Mucosa of rectum (tissue), 2 donors: ENCODE results near the gene MFSD8.
A peak's percentile ranks its signal among the peaks of the same experiment; 100 is the strongest.
"Not testable (repeated sequence)": the region's sequence is repeated elsewhere in the genome, so short reads cannot be mapped to it uniquely, and the experiment has no call there.

ENCODE experiments used
- H3K27ac ChIP-seq, 2 donors: one replicate each; pipeline ENCODE4 v1.7.0; 2013; ENCODE audit warnings: inconsistent platforms in 2 of 2, low read depth in 2 of 2, low read length in 2 of 2
- H3K27me3 ChIP-seq, 2 donors: one replicate each; pipeline ENCODE4 v1.7.0; 2013; ENCODE audit warnings: low read length in 2 of 2; ENCODE audit not compliant: control insufficient read depth in 2 of 2, insufficient read depth in 2 of 2
- H3K36me3 ChIP-seq, 2 donors: one replicate each; pipeline ENCODE4 v1.7.0; 2013; ENCODE audit warnings: low read length in 2 of 2; ENCODE audit not compliant: control insufficient read depth in 2 of 2, insufficient read depth in 2 of 2
- H3K4me1 ChIP-seq, 2 donors: one replicate each; pipeline ENCODE4 v1.7.0; 2013; ENCODE audit warnings: low read length in 2 of 2, mild to moderate bottlenecking in 1 of 2; ENCODE audit not compliant: control insufficient read depth in 2 of 2, insufficient read depth in 2 of 2
- H3K4me3 ChIP-seq, 2 donors: one replicate each; pipeline ENCODE4 v1.7.0; 2013; ENCODE audit warnings: low read length in 2 of 2
- H3K9ac ChIP-seq, 2 donors: one replicate each; pipeline ENCODE4 v1.7.0; 2013; ENCODE audit warnings: low read length in 2 of 2, low read depth in 1 of 2, mild to moderate bottlenecking in 1 of 2
- H3K9me3 ChIP-seq, 2 donors: one replicate each; pipeline ENCODE4 v1.7.0; 2013; ENCODE audit warnings: low read length in 2 of 2; ENCODE audit not compliant: control insufficient read depth in 2 of 2
- donor health status: healthy.
- donor health status: Normal muscosa, but diverticular disease.

MFSD8 gene, protein sequence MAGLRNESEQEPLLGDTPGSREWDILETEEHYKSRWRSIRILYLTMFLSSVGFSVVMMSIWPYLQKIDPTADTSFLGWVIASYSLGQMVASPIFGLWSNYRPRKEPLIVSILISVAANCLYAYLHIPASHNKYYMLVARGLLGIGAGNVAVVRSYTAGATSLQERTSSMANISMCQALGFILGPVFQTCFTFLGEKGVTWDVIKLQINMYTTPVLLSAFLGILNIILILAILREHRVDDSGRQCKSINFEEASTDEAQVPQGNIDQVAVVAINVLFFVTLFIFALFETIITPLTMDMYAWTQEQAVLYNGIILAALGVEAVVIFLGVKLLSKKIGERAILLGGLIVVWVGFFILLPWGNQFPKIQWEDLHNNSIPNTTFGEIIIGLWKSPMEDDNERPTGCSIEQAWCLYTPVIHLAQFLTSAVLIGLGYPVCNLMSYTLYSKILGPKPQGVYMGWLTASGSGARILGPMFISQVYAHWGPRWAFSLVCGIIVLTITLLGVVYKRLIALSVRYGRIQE

DNA sequence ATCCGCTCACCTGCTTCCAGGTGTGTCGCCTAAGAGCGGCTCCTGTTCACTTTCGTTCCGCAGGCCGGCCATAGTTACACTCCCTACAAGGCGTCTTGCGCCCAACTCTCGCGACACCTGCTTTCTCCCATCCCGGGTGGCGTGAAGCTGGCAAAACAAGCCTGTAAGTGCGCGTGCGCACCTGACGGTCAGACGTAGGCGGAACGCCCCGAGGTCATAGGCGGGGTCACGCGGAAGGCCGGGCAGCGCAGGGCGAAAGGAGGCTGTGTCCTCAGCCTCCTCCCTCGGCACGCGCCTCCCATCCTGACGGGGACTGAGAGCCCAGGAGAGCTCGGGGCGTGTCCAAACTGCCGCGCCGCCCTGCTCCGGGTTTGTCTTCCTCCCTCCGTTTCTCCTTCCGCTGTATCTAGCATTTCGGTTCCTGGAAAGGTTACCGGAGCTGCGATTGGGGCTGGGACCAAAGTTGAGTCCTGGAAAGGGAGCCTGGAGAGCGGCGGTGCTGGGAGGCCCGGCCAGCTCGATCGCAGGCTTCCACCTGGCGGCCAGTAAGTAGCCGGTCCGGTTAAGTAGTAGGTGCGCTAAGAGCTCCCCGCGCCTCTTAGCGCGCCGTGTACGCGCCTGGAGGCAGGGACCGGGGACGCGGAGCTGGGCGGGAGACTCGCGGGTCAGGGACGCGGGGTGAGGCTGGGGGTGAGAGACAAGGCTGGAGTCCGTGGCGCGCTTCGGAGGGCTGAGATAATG, at the start of gene MFSD8, which contains the start of gene ABHD18:
MFSD8 (minus strand) TSS at position 112 of the 741 bp plus-strand sequence; CDS start at position 72, 40 bp downstream.
ABHD18 (plus strand) TSS at position 345 of the 741 bp plus-strand sequence. CDS start 17,550 bp downstream, outside the sequence.
- Histone ChIP-seq H3K4me3 (peak within 1 kb of the TSS; percentile 88 to 97), H3K4me1 (peaks cover 6 to 8% of the 10 kb centered on the region in 2 donors), H3K27ac (peak within 1 kb of the TSS; percentile 99), H3K9ac (peak within 1 kb of the TSS; percentile 97 to 100), H3K27me3 (no peaks in the 10 kb centered on the region), H3K36me3 (peaks cover 0 to 4% of the 10 kb centered on the region in 2 donors), H3K9me3 (no peaks in the 10 kb centered on the region)

DNA sequence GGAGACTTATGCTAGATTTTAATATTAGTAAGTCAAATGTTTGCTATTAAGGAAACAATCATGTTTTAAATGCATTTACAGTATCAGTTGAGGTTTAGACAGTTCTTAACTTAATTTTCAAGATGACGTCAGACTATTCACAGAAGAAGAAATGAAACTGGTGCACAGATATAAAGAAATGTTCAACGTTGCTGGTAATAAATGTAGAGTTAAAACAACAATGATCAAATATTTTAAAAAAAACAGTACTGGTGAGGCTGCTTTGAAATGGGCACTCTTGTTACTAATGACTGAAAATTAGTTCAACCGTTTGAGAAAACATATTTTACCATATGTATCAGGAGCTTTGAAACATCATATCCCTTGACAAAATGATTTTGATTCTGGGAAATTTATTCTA, 44.5 kb upstream of the MFSD8 start:
- no peaks in the 10 kb centered on the region for H3K9me3 ChIP-seq
- H3K36me3 ChIP-seq: peaks cover 3 to 5% of the 10 kb centered on the region in 2 donors
- H3K9ac ChIP-seq: no peak overlapping the region
- H3K27me3 ChIP-seq: no peaks in the 10 kb centered on the region
- no peak overlapping the region for H3K27ac ChIP-seq
- H3K4me3 ChIP-seq: no peak overlapping the region
- H3K4me1 ChIP-seq: no peaks in the 10 kb centered on the region

DNA sequence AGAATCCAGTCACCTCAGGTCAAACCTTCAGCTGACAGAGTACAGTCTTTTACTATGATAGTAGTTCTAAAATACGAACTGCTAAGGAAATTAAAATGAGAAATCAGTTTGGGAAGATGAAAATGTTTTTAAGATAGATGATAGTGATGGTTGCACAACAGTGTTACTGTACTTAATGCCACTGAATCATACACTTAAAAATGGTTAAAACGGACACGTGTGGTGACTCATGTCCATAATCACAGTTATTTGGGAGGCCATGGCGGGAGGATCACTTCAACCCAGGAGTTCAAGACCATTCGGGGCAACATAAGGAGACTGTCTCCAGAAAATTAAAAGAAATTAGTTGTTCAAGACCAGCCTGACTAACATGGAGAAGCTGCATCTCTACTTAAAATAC, 41.6 kb upstream of the MFSD8 start:
- Histone ChIP-seq H3K4me3 (no peak overlapping the region), H3K4me1 (no peaks in the 10 kb centered on the region), H3K36me3 (peaks cover 3 to 5% of the 10 kb centered on the region in 2 donors), H3K27me3 (no peaks in the 10 kb centered on the region), H3K9me3 (no peaks in the 10 kb centered on the region), H3K27ac (no peak overlapping the region), H3K9ac (no peak overlapping the region)

DNA sequence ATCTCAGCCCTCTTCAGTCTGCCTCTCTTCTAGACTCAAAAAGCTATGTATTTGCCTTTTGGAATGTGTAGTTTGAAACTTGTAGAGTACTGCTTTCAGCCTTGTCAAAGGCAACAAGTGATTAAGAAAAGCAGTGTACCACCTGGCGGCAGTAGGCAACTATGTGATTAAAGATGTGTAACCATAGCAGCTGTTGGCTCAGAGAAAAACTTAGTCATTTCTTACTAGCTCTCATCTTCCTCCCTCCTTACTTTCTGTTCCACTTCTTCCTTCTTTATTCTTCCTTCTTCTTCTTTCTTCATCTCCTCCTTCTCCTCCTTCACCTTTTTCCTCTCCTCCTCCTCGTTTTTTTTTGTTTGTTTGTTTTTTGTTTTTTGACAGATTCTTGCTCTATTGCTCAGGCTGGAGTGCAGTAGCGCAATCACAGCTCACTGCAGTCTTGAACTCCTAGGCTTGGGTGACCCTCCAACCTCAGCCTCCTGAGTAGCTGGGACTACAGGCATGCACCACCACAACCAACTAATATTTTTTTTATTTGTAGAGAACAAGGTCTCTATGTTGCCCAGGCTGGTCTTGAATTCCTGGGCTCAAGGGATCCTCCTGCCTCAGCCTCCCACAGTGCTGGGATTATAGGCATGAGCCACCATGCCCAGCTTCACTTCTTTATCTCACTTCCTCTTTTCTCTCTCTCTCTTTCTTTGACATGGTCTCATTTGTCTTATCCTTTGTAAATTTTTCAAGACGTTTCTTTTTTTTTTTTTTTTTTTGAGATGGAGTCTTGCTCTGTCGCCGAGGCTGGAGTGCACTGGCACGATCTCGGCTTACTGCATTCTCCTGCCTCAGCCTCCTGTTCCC, 32.8 kb upstream of the MFSD8 start:
- H3K36me3 ChIP-seq: peaks cover 3 to 6% of the 10 kb centered on the region in 2 donors
- H3K4me1 ChIP-seq: no peaks in the 10 kb centered on the region
- H3K27ac ChIP-seq: no peak overlapping the region
- H3K9ac ChIP-seq: no peak overlapping the region
- H3K9me3 ChIP-seq: no peaks in the 10 kb centered on the region
- no peak overlapping the region for H3K4me3 ChIP-seq
- H3K27me3 ChIP-seq: no peaks in the 10 kb centered on the region

DNA sequence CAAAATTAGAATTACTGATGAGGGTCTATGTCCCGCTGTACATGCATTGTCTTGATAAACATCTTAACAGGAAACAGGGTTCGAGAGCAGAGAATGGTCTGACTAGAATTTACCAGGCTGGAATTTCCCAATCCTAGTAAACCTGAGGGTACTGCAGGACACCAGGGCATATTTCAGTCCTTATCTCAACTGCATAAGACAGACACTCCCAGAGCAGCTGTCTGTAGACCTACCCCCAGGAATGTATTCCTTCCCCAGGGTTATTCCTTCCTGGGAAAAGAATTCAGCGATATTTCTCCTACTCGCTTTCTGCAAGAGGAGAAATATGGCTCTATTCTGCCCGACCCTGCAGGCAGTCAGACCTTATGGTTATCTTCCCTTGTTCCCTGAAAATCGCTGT, 31.5 kb upstream of the MFSD8 start:
- not testable (repeated sequence) for H3K27ac ChIP-seq, H3K9ac ChIP-seq, H3K27me3 ChIP-seq, H3K4me3 ChIP-seq, H3K36me3 ChIP-seq, H3K4me1 ChIP-seq, H3K9me3 ChIP-seq

DNA sequence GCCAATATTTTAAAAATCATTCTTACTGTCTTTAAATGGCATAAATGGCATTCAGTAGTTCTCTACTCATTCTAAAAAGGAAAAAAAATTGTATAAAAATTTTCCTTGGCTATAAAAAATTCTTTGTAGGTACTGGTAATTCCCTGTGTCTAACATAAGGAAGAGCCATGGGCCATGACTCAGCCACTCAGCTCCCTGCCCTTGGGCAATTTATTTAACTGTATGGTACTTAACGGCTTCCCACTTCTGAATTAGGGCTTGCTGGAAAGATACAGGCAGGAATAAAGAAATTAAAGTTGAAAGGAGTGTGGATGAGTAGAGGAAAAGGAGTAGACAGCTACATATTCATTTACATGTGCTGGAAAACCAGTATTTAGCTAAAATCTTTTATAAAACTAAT, 30.8 kb upstream of the MFSD8 start:
- no peaks in the 10 kb centered on the region for H3K27me3 ChIP-seq
- no peaks in the 10 kb centered on the region for H3K4me1 ChIP-seq
- H3K9ac ChIP-seq: no peak overlapping the region
- H3K9me3 ChIP-seq: no peaks in the 10 kb centered on the region
- H3K36me3 ChIP-seq: peaks cover 3 to 10% of the 10 kb centered on the region in 2 donors
- H3K27ac ChIP-seq: no peak overlapping the region
- no peak overlapping the region for H3K4me3 ChIP-seq

DNA sequence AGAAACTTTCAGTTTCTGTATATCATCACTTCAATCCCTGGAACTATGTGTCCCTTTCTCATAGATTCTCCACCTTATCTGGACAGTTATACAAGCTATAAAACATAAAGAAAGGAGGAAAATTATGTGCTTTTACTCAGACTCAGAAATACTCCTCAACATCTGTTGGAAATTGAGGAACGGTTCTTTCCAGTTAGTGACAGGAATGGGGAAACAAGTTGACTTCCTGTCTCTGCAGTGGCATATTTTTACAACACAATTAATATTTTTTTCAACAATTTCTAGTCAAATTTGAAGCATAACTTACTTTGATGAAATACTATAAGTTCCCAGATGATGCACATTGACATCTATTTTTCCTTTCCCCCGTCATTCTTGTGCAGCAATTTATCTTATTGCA, 28.2 kb upstream of the MFSD8 start:
- no peaks in the 10 kb centered on the region for H3K27me3 ChIP-seq
- no peaks in the 10 kb centered on the region for H3K9me3 ChIP-seq
- no peak overlapping the region for H3K27ac ChIP-seq
- peaks cover 7 to 18% of the 10 kb centered on the region in 2 donors for H3K36me3 ChIP-seq
- no peaks in the 10 kb centered on the region for H3K4me1 ChIP-seq
- no peak overlapping the region for H3K4me3 ChIP-seq
- H3K9ac ChIP-seq: no peak overlapping the region

DNA sequence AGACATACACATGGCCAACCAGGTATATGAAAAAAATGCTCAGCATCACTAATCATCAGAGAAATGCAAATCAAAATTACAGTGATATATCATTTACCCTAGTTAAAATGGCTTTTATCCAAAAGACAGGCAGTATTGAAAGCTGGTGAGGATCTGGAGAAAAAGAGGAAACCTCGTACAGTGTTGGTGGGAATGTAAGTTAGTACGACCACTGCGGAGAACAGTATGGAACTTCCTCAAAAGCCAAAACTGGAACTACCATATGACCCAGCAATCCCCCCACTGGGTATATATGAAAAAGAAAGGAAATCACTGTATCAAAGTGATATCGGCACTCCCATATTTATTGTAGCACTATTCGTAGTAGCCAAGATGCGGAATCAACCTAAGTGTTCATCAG, 23.7 kb upstream of the MFSD8 start:
- peaks cover 8 to 28% of the 10 kb centered on the region in 2 donors for H3K36me3 ChIP-seq
- no peak overlapping the region for H3K4me3 ChIP-seq
- H3K9ac ChIP-seq: no peak overlapping the region
- H3K27ac ChIP-seq: no peak overlapping the region
- H3K9me3 ChIP-seq: no peaks in the 10 kb centered on the region
- H3K4me1 ChIP-seq: no peaks in the 10 kb centered on the region
- H3K27me3 ChIP-seq: no peaks in the 10 kb centered on the region

DNA sequence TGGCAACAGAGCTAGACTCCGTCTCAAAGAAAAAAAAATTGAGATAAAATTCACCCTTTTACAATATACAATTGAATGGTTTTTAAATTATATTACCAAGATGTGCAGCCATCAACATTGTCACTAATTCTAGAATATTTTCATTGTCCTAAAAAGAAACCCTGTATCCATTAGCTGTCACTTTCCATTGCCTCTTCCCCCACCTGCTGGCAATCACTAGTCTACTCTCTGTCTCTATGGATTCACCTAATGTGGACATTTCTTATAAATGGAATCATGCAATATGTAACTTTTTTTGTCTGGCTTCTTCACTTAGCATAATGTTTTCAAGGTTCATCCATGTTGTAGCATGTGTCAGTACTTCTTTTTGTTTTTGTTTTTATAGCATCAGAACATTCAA, 21.0 kb upstream of the MFSD8 start:
- Histone ChIP-seq H3K9ac (no peak overlapping the region), H3K36me3 (peaks cover 8 to 26% of the 10 kb centered on the region in 2 donors), H3K9me3 (no peaks in the 10 kb centered on the region), H3K27me3 (no peaks in the 10 kb centered on the region), H3K4me1 (no peaks in the 10 kb centered on the region), H3K27ac (no peak overlapping the region), H3K4me3 (no peak overlapping the region)
